NCI-H146 (cell line): ENCODE data around the gene MRPL2.

ENCODE experiments used
- DNase-seq: peaks from one replicate; lab custom pipeline; 2025; lab: John Stamatoyannopoulos, UW

MRPL2 gene

DNA sequence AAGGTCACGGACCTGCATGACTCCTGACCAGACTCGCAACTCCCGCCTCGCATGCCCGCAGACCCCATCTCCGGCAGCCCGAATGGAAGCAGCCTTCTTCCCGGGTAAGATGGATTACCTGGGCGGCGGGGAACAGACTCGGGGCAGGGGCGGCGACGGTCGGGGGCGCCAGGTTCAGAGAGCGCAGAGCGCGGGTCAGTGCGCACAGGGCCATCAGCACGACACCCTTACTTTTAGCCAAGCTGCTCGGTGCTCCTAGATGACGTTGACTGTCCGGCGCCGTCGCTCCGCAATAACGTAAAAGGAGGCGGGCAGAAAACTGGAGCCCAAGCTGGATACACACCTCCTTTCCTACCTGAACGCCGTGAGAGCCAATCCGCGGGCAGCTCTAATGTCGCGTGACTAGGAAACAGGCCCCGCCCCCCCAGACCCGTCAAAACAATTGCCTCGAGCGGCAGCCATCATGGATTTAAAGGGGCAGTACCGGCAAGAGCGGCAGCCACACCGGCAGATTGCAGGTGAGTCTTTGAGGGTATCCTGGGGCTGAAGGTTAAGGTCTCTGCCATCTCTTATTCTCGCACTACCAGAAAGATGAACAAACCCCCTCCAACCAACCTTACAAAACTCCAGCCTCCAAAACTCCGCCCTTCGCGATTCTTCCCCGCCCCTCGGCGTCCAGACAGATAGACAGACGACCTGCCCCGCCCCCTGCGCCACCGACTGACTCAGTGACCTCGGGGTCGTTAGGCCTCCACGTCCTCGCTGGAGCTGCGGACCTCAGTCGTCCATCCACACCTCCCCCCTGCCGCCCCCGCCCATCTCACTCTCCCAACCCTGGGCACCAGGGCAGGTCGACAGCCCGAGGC lies at the start of gene MRPL2, which contains the start of gene KLC4:
TSS of gene MRPL2 (minus strand) at position 267 of the 866 bp plus-strand sequence. CDS start at position 214, 53 bp downstream.
TSS of gene KLC4 (plus strand) at position 464 of the 866 bp plus-strand sequence. CDS start 1,705 bp downstream, outside the sequence.
- peak; percentile 100 for DNase-seq

DNA sequence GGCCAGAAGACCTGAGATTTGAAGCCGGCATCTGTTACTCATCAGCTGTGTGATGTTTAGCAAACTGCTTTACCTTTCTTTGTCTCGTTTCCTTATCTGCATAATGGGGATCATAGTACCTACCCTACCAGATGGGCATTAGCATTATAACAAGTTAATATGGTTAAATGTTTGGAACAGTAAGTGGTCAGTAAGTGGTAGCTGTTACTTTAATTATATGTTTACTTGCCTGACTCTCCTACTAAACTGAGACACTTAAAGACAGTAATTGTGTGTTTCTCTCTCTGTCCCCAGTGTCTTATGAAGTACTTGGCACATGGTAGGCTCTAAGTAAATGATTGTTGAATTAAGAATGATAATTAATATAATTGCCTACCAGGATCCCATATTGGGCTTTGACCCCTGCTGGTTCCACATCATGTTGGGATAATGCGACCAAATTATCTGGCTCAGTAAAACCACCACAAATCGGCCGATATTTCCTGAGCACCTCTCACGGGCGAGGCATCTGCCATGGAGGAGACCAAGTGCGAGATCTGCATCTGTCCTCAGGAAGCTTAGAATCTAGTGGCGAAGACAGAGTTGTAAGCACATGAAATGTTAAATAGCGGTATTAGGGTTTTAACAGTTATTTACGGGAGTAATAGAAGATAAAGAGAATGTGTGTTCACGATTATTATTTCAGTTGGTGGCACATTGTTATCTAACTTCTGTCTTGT lies 48.3 kb upstream of the MRPL2 start:
- DNase-seq = peak; percentile 62

DNA sequence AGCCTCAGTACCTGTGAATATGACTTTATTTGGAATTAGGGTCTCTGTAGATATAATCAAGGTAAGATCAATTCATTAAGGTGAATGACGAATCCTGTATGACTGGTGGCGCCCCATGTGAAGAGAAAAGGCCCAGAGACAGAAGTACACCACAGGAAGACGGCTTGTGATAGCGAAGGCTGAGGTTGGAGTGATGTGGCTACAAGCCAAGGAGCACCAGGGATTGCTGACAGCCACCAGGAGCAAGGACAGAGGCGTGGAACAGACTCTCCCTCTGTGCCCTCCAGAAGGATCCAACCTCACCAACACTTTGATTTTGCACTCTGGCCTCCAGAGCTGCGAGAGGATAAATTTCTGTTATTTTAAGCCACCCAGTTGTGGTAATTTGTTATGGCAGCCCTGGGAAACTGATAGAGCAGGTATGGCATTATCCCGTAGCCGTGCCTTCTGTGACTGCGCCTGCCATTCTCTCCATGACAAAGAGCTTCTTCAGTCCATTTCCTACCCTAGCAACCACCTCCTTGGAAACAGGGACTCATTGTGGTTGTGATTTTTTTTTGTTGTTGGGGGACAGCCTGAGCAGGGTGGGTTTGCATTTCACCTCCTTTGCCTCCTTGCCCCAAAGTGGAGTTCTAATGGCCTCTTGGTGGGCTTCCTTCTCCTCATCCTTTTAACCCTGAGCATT lies 46.4 kb upstream of the MRPL2 start:
- DNase-seq = no peak

DNA sequence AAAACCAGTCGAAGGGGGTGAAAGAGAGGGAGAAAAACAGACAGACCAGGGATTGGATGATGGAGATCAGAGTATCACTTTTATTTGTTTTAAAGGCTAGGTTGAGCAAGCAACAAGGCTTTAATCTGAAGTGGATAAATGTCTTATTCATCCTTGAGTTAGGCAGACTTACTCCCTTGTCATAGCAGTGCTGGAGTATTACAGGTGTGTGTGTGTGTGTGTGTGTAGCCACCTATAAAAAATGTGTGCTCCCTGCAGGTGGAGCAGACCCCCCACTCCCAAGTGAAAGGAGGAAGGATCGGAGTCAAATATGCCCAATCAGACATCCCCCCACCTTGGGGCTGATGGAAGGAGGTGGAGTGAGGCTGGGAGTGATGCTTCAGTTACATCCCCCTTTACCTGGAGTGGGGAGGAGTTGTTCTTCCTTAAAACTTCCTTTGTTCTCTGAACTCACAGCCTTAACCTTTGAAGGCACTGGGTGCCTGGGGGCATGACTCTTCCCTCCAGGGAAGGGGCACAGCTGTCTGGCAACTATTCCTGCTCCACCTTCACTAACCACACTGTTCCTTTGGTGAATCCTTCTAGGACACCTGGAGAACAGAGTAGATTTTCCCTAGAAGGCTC lies 44.1 kb upstream of the MRPL2 start:
- DNase-seq = no peak

GRCh38 chr6:43101497-43101896 lies 42.3 kb upstream of the MRPL2 start:
- DNase-seq = no peak

DNA sequence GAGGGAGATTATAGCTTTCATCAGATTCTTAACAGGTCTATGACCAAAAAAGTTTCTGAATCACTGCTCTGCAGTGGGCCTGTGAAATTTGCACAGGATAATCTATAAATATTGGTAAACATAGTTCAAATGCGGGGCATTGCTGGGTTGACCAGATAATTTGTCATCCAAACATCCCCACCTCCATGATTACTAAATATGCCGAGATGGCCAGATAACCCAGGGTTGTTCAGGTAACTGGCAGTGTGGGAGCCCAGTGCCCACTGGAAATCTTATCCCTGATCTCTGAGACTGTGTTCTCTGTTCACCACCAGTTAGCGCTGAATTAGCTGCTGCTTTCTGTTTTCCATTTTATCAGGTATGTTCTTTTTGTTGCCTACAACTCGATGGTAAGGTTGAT lies 38.3 kb upstream of the MRPL2 start:
- DNase-seq = no peak

DNA sequence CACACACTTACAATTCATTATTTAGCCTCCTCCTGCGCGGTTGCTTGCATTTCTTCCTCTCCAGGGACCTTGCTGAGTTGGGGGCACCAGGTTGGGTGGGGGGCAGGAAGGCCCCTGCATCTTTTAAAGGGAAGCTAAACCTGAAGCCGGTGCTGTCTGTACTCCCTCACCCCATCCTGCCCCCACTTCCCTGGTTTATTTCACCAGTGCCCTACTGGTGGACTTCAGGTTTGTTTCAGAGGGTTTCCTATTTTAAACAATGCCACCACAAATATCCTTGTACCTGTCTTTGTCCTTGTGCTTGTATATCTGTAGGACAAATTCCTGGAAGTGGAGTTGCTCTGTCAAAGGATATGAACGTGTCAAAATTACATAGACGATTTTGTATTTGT lies 37.9 kb upstream of the MRPL2 start:
- no peak for DNase-seq

DNA sequence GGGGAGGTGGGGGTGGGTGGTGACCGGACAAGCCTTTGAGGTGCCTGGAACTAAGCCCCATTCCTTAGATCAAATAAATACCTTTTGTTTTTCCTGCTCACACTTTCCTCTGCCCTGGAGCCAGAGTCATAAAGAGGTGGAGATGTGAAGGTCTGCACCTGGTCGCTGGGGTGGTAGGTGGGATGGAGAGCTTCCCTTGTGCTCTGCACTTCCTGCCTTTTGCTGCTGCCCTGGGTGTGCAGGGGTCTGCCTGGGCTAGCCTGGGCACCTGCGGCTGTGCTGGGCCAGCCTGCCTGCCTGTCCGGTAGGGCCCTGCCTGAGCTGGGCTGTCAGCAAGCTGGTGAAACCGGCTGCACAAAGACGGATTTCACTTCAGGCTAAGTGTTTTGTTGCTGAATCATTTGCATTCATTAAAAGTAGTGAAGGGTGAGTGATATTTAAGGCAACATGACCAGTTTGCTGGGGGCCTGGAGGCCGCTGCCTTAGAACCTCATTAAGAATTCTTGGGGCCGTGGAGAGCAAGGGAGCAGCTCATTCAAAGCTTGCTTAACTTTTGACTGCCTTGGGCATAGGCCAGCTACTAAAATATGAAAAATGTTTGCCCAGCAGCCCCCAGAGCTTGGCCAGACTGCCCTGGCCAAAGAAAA lies 37.3 kb upstream of the MRPL2 start:
- DNase-seq = no peak

- no peak for DNase-seq
Measured at GRCh38 chr6:43095939-43096338, 36.7 kb upstream of the MRPL2 start.

GRCh38 chr6:43093436-43094289 lies 34.4 kb upstream of the MRPL2 start:
- no peak for DNase-seq

DNA sequence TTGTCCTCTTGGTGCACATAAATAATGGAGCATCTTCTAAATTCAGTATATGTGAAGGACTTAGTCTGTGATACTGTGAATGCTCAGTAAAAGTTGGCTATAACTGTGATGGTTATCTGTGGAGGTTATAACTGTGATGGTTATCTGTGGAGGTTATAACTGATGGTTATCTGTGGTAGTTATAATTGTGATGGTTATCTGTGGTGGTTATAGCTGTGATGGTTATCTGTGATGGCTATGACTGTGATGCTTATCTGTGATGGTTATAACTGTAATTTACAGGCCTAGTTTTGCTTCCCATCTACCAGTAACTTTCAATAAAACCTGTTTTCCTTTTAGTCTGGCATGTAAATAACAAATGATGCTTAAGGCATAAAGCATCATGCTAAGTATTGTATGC lies 33.4 kb upstream of the MRPL2 start:
- DNase-seq = no peak

- DNase-seq = no peak
Measured at GRCh38 chr6:43091436-43091991, 32.3 kb upstream of the MRPL2 start.

DNA sequence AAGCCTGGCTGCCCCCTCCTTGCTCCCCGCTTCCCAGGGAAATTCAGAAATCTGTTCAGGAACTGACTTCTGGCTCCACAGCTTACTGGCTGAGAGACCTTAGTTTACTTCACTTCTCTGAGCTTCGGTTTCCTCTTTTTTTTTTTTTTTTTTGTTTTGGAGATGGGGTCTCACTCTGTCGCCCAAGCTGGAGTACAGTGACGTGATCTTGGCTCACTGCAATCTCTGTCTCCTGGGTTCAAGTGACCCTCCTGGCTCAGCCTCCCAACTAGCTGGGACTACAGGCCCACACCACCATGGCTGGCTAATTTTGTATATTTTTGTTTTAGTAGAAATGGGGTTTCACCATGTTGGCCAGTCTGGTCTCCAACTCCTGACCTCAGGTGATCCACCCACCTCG lies 31.8 kb upstream of the MRPL2 start:
- no peak for DNase-seq

GRCh38 chr6:43090559-43090956 lies 31.3 kb upstream of the MRPL2 start:
- DNase-seq = no peak

DNA sequence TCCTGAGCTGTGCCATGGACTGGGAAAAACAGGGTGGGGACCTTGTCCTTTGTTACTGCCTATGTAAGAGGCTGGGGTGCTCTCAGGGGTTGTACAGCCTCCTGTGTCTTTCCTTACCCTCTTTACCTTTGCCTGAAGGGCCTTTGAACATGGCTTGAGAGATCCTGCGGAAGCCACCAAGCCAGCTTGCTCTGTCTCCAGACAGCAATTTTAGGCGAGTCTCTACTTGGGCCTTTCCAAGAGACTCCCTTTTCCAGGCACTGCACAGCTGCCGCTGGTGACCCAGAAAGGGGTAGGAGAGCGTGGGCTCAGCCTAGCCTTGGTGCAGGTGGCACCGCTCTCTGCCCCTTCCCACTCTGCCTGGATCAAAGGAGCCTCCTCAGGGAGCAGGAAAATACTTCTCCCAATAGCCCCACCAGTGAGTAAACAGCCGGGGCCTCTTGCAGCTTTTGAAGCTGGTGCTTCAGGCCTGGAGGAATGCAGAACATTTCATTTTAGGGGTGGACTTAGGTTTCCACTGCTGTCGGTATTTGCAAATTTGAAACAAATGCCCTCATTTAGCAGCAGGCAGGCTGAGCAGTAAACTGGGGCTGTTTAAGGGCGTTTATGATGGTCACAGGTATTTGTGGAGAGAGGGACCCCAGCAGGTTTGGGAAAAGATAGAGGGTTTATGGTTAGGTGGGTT lies 30.8 kb upstream of the MRPL2 start:
- no peak for DNase-seq

DNA sequence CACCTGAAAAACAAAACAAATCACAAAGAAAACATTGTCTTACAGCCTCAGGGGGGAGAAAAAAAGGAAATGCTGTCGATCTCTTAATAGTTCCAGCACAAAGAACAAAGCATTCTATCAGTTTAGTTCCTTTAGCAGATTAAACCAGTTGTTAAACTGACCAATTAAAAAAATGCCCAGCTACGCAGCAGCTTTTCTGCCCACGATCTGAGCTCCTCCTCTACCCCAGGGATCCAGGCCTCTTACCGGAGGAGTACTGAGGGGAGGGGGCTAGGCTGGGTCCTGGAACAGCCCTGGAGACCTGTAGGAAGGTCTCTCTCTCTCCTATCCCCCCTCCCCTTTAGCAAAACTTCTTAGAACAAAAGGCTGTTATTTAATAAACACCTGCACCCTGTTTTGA lies 30.2 kb upstream of the MRPL2 start:
- no peak for DNase-seq

DNA sequence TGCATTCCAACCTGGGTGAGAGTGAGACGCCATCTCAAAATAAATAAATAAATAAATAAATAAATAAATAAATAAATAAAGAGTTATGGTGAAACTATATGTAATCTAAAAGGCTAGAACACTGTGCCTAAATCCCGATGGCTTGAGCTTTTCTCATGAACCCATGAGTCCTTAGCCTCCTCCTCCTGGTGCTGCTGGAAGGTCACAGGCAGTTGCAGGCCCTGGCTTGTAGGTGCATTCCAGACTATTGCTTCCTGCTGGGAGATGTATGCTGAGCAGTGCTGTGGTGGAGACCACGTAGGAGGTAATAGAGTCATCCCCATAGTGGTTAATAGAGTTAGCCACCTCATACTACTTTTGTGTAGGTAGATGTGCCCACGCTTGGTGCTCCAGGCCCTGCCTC lies 29.4 kb upstream of the MRPL2 start:
- no peak for DNase-seq

DNA sequence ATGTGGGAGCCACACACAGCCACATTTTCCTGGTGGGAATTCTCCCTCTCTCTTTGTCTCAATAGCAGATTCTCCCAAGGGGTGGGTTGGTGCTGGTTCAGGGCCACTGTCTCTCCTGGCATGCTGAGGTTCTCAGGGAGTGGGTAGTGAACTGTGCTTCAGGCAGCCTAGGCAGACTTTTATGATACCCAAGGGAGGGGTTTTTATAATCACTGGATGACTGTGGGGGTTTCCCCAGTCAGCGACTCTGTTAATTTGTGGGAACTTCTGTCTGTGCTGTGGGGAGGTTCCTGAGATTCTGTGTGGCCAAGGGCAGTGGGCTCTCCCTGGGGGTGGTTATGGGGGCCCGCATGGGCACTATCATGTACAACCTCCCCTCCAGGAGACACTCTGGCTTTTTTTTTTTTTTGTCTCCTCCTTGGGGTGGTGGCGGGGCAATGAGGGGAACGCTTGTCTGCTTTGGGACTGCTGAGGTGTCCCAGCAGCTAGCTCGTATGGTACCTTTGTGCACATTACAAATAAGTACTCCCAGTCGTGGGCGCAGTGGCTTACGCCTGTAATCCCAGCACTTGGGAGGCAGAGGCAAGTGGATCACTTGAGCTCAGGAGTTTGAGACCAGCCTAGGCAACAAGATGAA lies 26.9 kb upstream of the MRPL2 start:
- DNase-seq = no peak
